Ascending aorta (tissue), 2 donors: ENCODE data around the gene TMEM132D. TPM values are rescaled to one million over a fixed set of nuclear protein-coding genes. Genes with fewer than 3 reads are reported as not detected.

Source experiments
- DNase-seq, 2 donors: peaks; one replicate each; pipeline ENCODE4 v3.0.0-alpha.2; 2019; ENCODE audit warnings: low spot score in 2 of 2
- H3K27ac ChIP-seq, 2 donors: fragments of 200-600 bp; sonication (generic); one replicate each; pipeline ENCODE4 v1.5.1; 2016 to 2017; ENCODE audit warnings: mild to moderate bottlenecking in 1 of 2
- H3K27me3 ChIP-seq: fragments of 200-600 bp; sonication (generic); one replicate; pipeline ENCODE4 v1.5.1; 2017
- H3K36me3 ChIP-seq, 2 donors: fragments of 200-600 bp; sonication (generic); one replicate each; pipeline ENCODE4 v1.5.1; 2016
- H3K4me1 ChIP-seq, 2 donors: fragments of 200-600 bp; sonication (generic); one replicate each; pipeline ENCODE4 v1.5.1; 2016 to 2017; ENCODE audit warnings: mild to moderate bottlenecking in 1 of 2
- H3K4me3 ChIP-seq, 2 donors: fragments of 200-600 bp; sonication (generic); one replicate each; pipeline ENCODE4 v1.5.1; 2016 to 2017; ENCODE audit warnings: mild to moderate bottlenecking in 1 of 2
- H3K9me3 ChIP-seq, 2 donors: fragments of 200-600 bp; sonication (generic); one replicate each; pipeline ENCODE4 v1.5.1; 2016
- intact Hi-C: fragments of 100-400 bp; cut with DNase I; formaldehyde crosslinking; loops from one replicate; pipeline ENCODE4 v1.15.1; 2023
- total RNA-seq: library from RNA; depleted of rRNA; stranded (reverse); fragments of >200 nt; gene quantifications from one replicate; pipeline ENCODE4 v1.1.0, GENCODE V29; 2016
- TF ChIP-seq, protein P1 (sequence below), 3 experiments: fragments of 200-600 bp in 2 of 3; fragments of 450-650 bp in 1 of 3; sonication (generic) in 2 of 3; IDR thresholded peaks; one replicate each; pipeline ENCODE4 v1.5.1; 2016 to 2019; ENCODE audit warnings: antibody characterized with exemption in 3 of 3, mild to moderate bottlenecking in 1 of 3, moderate library complexity in 1 of 3

TMEM132D gene
- total RNA-seq, 1 donor from 2014 or later: not detected

GRCh38 chr12:129614221-129614885, 289.5 kb downstream of the TMEM132D start:
- Histone ChIP-seq H3K27me3 (no peaks in the 10 kb centered on the region), H3K36me3 (no peaks in the 10 kb centered on the region), H3K4me3 (no peak overlapping the region), H3K27ac (no peak overlapping the region), H3K9me3 (no peaks in the 10 kb centered on the region), H3K4me1 (no peaks in the 10 kb centered on the region)
- intact Hi-C loops: no loop called here
- TF ChIP-seq, protein P1, sequence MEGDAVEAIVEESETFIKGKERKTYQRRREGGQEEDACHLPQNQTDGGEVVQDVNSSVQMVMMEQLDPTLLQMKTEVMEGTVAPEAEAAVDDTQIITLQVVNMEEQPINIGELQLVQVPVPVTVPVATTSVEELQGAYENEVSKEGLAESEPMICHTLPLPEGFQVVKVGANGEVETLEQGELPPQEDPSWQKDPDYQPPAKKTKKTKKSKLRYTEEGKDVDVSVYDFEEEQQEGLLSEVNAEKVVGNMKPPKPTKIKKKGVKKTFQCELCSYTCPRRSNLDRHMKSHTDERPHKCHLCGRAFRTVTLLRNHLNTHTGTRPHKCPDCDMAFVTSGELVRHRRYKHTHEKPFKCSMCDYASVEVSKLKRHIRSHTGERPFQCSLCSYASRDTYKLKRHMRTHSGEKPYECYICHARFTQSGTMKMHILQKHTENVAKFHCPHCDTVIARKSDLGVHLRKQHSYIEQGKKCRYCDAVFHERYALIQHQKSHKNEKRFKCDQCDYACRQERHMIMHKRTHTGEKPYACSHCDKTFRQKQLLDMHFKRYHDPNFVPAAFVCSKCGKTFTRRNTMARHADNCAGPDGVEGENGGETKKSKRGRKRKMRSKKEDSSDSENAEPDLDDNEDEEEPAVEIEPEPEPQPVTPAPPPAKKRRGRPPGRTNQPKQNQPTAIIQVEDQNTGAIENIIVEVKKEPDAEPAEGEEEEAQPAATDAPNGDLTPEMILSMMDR (IDR thresholded peaks at IDR 0.05): no peak
- no peak for DNase-seq

DNA sequence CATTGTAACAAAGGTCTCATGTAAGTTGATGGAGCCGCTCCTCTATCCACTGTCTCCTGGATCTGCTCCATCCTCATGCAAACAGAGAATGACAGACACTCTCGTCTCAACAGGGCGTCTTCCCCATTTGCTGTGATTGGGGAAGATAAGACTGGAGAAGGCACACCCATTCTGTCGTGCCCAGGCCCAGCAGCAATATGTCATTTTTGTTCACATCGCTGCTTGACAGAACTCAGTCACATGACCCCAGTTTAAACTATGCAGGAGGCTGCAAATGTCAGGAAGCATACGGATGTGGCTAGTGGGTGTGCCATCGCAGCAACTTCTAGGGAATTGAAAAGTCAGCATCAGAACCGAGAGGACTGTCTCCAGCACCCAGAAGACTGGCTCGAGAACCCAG, 290.5 kb downstream of the TMEM132D start:
- Histone ChIP-seq H3K27me3 (no peaks in the 10 kb centered on the region), H3K4me3 (no peak overlapping the region), H3K27ac (no peak overlapping the region), H3K9me3 (no peaks in the 10 kb centered on the region), H3K4me1 (no peaks in the 10 kb centered on the region), H3K36me3 (no peaks in the 10 kb centered on the region)
- TF ChIP-seq, protein P1 (IDR thresholded peaks at IDR 0.05): no peak
- intact Hi-C loops: no loop called here
- DNase-seq: no peak

DNA sequence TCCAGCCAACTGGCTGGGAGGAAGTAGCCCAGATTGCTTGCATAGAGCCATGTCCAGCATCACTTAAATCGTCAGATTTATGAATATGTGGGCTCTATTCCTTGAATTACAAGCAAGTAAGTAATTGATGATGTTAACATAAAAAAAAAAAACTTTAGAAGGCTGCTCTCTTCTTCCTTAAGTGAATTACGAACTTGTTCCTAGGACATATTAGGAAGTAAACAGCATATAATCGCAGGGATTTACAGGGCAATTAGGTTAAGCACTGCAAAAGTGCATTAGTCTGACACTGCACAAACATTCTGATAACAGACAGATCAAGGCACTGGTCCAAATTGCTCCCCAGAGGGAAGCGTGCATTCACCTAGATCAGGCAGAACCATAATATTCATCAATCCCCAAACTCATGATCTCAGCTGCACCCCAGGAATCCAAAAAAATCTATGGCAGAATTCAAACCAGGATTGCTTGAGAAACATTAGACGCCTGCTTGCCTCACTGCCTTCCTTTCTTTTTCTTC, 293.2 kb downstream of the TMEM132D start:
- Histone ChIP-seq H3K9me3 (no peaks in the 10 kb centered on the region), H3K27ac (no peak overlapping the region), H3K4me3 (no peak overlapping the region), H3K36me3 (no peaks in the 10 kb centered on the region), H3K27me3 (no peaks in the 10 kb centered on the region), H3K4me1 (no peaks in the 10 kb centered on the region)
- intact Hi-C loops: no loop called here
- TF ChIP-seq, protein P1 (IDR thresholded peaks at IDR 0.05): no peak
- no peak for DNase-seq

DNA sequence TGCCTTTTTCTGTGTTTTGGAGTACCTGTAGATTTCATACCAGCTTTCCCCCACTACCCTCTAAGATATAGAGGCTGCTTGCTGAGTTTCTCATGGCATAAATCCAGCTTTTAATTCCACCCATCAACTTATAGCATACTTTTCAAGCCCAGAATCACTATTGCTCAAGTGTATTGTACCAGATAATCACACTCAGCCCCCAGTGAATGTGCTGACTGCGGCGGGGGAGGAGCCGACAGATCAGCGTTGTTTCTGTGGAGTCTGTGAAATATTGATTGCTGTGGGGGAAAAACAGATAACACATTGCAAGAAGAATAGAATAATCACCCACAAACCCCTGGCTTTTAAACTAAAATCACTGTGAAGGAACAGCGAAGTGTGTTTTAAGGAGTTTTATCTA, 296.1 kb downstream of the TMEM132D start:
- TF ChIP-seq, protein P1 (IDR thresholded peaks at IDR 0.05): no peak
- no peaks in the 10 kb centered on the region for H3K36me3 ChIP-seq
- intact Hi-C loops: no loop called here
- H3K27ac ChIP-seq: no peak overlapping the region
- H3K9me3 ChIP-seq: no peaks in the 10 kb centered on the region
- no peak overlapping the region for H3K4me3 ChIP-seq
- no peaks in the 10 kb centered on the region for H3K27me3 ChIP-seq
- no peak for DNase-seq
- no peaks in the 10 kb centered on the region for H3K4me1 ChIP-seq

DNA sequence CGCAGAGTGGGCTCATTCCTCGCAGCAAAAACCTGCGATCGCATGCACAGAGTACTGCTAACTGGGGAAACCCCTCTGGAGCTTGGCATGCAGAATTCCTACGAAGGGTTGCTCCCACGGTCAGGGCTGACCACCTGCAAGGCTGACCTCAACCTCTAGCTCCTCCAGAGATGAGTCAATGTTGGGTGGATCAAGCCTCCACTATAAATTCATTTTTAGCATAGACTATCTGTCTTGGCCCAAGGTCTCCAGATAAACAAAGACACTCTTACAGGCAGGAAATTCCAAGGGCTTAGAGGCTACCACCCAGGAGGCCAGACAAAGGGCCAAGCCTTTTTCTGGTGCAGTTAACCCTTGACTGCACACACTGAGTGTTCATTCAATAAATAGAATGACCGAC, 296.5 kb downstream of the TMEM132D start:
- H3K27me3 ChIP-seq: no peaks in the 10 kb centered on the region
- no peaks in the 10 kb centered on the region for H3K36me3 ChIP-seq
- H3K27ac ChIP-seq: no peak overlapping the region
- no peaks in the 10 kb centered on the region for H3K9me3 ChIP-seq
- no peaks in the 10 kb centered on the region for H3K4me1 ChIP-seq
- TF ChIP-seq, protein P1 (IDR thresholded peaks at IDR 0.05): no peak
- intact Hi-C loops: no loop called here
- DNase-seq: no peak
- H3K4me3 ChIP-seq: no peak overlapping the region
